Measurements from ENCODE around the gene DPP4.

GRCh38 chr2:162114271-162114670 is 40.3 kb upstream of the DPP4 start:
- TF ChIP-seq CTCF (IDR thresholded peaks at IDR 0.05) (no peak), POLR2AphosphoS5 (IDR thresholded peaks at IDR 0.05) (no peak), POLR2A (IDR thresholded peaks at IDR 0.05) (no peak)

Measured in prostate gland (tissue), 2 donors.